AG10803 (cell line): ENCODE data around the gene CABLES2.
A peak's percentile ranks its signal among the peaks of the same experiment; 100 is the strongest.
"Not testable (repeated sequence)": the region's sequence is repeated elsewhere in the genome, so short reads cannot be mapped to it uniquely, and the experiment has no call there.

Experiments used
- DNase-seq: peaks from one replicate; pipeline ENCODE4 v3.0.0; 2010; ENCODE audit warnings: low read depth
- H3K4me3 ChIP-seq: 2 replicates; pipeline ENCODE4 v1.5.1; 2011; ENCODE audit warnings: mild to moderate bottlenecking, low read length, control low read depth
- CTCF ChIP-seq: conservative IDR thresholded peaks from 2 replicates; pipeline ENCODE4 v1.5.1; 2011; ENCODE audit warnings: mild to moderate bottlenecking, low read length, control low read depth, inconsistent platforms

Gene CABLES2

GRCh38 chr20:62374331-62375152 is 32.5 kb downstream of the CABLES2 start:
- TF ChIP-seq CTCF = no peak
- H3K4me3 ChIP-seq = no peak overlapping the region

GRCh38 chr20:62373631-62374179 is 33.4 kb downstream of the CABLES2 start:
- not testable (repeated sequence) for DNase-seq, H3K4me3 ChIP-seq

More at GRCh38 chr20:62374331-62375152, 32.5 kb downstream of the CABLES2 start:
- DNase-seq = no peak

- H3K4me3 ChIP-seq = no peak overlapping the region
- TF ChIP-seq CTCF = no peak
- no peak for DNase-seq
Measured at GRCh38 chr20:62372042-62372993, 34.8 kb downstream of the CABLES2 start.

GRCh38 chr20:62371588-62372041 is 35.5 kb downstream of the CABLES2 start:
- no peak for DNase-seq
- TF ChIP-seq CTCF = no peak
- H3K4me3 ChIP-seq = no peak overlapping the region

GRCh38 chr20:62370807-62371587 is 36.1 kb downstream of the CABLES2 start:
- no peak for DNase-seq
- TF ChIP-seq CTCF = no peak
- H3K4me3 ChIP-seq = no peak overlapping the region

GRCh38 chr20:62370115-62370806 is 36.8 kb downstream of the CABLES2 start:
- peak; percentile 79 for DNase-seq
- no peak for TF ChIP-seq CTCF
- no peak overlapping the region for H3K4me3 ChIP-seq
